BLaER1 treated with 17β-estradiol and CSF1 and Interleukin-3, amounts not matched to agents 10 nM and 100 nM (cell line): Measurements from ENCODE around the gene SLIT3.
"Not testable (repeated sequence)": the region's sequence is repeated elsewhere in the genome, so short reads cannot be mapped to it uniquely, and the experiment has no call there.

Source experiments
- H3K27ac ChIP-seq, 11 experiments: shearing (Covaris generic); formaldehyde crosslinking; 2 replicates each; pipeline ENCODE4 v1.8.1; 2022
- H3K27me3 ChIP-seq, 11 experiments: shearing (Covaris generic); formaldehyde crosslinking; 2 replicates each; pipeline ENCODE4 v1.8.1; 2022
- H3K36me3 ChIP-seq, 11 experiments: shearing (Covaris generic); formaldehyde crosslinking; 2 replicates each; pipeline ENCODE4 v1.8.1; 2022
- H3K4me1 ChIP-seq, 10 experiments: shearing (Covaris generic); formaldehyde crosslinking; 2 replicates each; pipeline ENCODE4 v1.8.1; 2022
- H3K4me2 ChIP-seq, 11 experiments: shearing (Covaris generic); formaldehyde crosslinking; 2 replicates each; pipeline ENCODE4 v1.8.1; 2022
- H3K4me3 ChIP-seq, 10 experiments: shearing (Covaris generic); formaldehyde crosslinking; 2 replicates each; pipeline ENCODE4 v1.8.1; 2022
- H3K9ac ChIP-seq, 11 experiments: shearing (Covaris generic); formaldehyde crosslinking; 2 replicates each; pipeline ENCODE4 v1.8.1; 2022
- H3K9me3 ChIP-seq, 11 experiments: shearing (Covaris generic); formaldehyde crosslinking; replicated peaks in 1 of 11; 2 replicates each; pipeline ENCODE4 v1.8.1; 2022
- H4K20me1 ChIP-seq, 11 experiments: shearing (Covaris generic); formaldehyde crosslinking; 2 replicates each; pipeline ENCODE4 v1.8.1; 2022
- Cebpa-rat ChIP-seq, 11 experiments: shearing (Covaris generic); IDR thresholded peaks; 2 replicates each; pipeline ENCODE4 v1.8.1; 2022

SLIT3 gene

GRCh38 chr5:168752012-168752411, 548.9 kb downstream of the SLIT3 start:
- TF ChIP-seq Cebpa-rat (IDR thresholded peaks at IDR 0.05): no peak
- no peak overlapping the region for H3K9ac ChIP-seq
- no peak overlapping the region for H3K4me2 ChIP-seq
- H3K4me3 ChIP-seq: no peak overlapping the region
- no peaks in the 10 kb centered on the region for H3K9me3 ChIP-seq
- no peaks in the 10 kb centered on the region for H4K20me1 ChIP-seq
- H3K27ac ChIP-seq: no peak overlapping the region
- no peaks in the 10 kb centered on the region for H3K27me3 ChIP-seq
- no peaks in the 10 kb centered on the region for H3K36me3 ChIP-seq
- peaks cover 0 to 9% (median 5%) of the 10 kb centered on the region in 10 experiments; a peak in 15 of 20 replicates for H3K4me1 ChIP-seq

- no peaks in the 10 kb centered on the region for H4K20me1 ChIP-seq
Observed at GRCh38 chr5:168750926-168751325, 550.0 kb downstream of the SLIT3 start.

DNA sequence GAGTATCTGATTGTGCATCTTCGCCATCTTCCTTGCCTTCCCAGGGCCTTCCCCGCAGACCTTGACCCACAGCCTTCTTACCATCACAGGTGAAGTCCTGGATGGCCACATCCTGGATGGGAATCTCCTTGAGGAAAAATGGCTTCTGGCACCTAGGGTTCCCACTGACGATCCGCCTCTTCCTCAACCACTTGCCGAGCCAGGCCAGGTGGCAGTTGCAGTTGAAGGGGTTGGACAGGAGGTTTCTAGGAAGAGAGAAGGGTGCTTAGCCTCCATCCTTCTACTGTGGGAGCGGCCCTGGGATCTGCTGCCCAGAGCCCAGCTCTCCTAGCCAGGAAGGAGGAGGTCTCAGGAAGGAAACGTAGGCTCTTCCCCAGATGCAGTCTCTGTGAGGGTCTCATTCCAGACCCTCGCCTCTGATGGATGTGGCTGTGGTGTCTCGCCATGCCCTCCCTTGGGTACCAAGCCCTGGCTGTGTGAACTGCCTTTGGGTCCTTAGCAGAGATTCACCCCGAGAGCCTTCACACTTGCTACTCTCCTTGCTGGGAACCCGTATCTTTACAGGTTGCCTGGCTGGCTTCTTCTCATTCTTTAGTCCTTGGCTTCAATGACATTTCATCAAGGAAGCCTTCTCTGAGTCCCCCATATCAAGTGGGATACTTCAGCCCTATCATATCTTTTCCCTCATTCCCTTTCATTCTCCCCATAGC, 551.4 kb downstream of the SLIT3 start:
- Histone ChIP-seq H3K4me1 (no peaks in the 10 kb centered on the region), H3K27ac (no peak overlapping the region), H4K20me1 (no peaks in the 10 kb centered on the region), H3K36me3 (no peaks in the 10 kb centered on the region), H3K27me3 (no peaks in the 10 kb centered on the region), H3K4me2 (no peak overlapping the region), H3K9ac (no peak overlapping the region), H3K9me3 (peaks cover under 1 to 11% (median 6%) of the 10 kb centered on the region in 11 experiments; a peak in 20 of 22 replicates), H3K4me3 (no peak overlapping the region)
- no peak for TF ChIP-seq Cebpa-rat (IDR thresholded peaks at IDR 0.05)

More at GRCh38 chr5:168750926-168751325, 550.0 kb downstream of the SLIT3 start:
- no peak overlapping the region for H3K27ac ChIP-seq
- H3K4me1 ChIP-seq: no peaks in the 10 kb centered on the region
- H3K27me3 ChIP-seq: no peaks in the 10 kb centered on the region
- no peak overlapping the region for H3K9ac ChIP-seq
- H3K36me3 ChIP-seq: no peaks in the 10 kb centered on the region
- no peak overlapping the region for H3K4me2 ChIP-seq
- no peaks in the 10 kb centered on the region for H3K9me3 ChIP-seq
- no peak overlapping the region for H3K4me3 ChIP-seq
- no peak for TF ChIP-seq Cebpa-rat (IDR thresholded peaks at IDR 0.05)

- Histone ChIP-seq H3K4me3 (no peak overlapping the region), H3K36me3 (no peaks in the 10 kb centered on the region), H3K9me3 (peaks cover 8 to 21% (median 16%) of the 10 kb centered on the region in 11 experiments; a peak in 21 of 22 replicates), H3K4me1 (no peaks in the 10 kb centered on the region), H3K9ac (no peak overlapping the region), H3K27ac (no peak overlapping the region), H3K4me2 (no peak overlapping the region), H3K27me3 (no peaks in the 10 kb centered on the region), H4K20me1 (no peaks in the 10 kb centered on the region)
- no peak for TF ChIP-seq Cebpa-rat (IDR thresholded peaks at IDR 0.05)
Observed at GRCh38 chr5:168747987-168748777, 552.8 kb downstream of the SLIT3 start.

DNA sequence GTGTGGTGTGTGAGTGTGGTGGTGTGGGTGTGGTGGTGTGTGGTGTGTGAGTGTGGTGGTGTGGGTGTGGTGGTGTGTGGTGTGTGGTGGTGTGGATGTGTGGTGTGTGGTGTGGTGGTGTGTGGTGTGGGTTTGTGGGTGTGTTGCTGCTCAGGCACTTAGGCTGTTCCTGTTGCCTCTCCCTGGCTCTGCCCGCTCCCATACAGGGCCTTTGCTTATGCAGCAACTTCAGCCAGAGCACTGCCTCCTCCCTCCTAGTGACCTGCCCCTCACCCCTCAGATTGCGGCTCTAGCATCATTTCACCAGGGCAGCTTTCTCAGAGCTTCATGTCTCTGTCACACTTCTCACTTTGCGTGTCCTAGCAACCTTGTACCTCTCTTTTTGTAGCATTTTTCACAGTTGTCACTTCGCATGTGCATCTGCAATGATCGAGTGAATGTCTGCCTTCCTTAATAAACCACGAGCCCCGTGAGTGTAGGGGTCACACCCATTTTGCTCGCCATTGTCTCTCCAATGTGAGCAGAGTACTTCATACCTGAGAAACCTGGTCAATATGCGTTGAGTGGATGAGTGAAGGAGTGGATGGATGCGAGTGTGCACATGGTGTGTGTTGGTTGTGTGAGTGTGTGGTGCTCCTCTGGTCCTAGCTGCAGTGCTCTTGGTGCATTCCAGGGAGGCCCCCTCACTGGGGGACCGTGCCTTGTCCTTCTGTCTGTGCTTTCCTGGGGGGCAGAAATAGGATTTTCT, 553.9 kb downstream of the SLIT3 start:
- Histone ChIP-seq H3K9ac (no peak overlapping the region), H3K27ac (no peak overlapping the region), H3K27me3 (no peaks in the 10 kb centered on the region), H3K36me3 (no peaks in the 10 kb centered on the region), H3K9me3 (peaks cover 8 to 21% (median 16%) of the 10 kb centered on the region in 11 experiments; a peak in 21 of 22 replicates), H4K20me1 (no peaks in the 10 kb centered on the region), H3K4me3 (no peak overlapping the region), H3K4me2 (no peak overlapping the region), H3K4me1 (no peaks in the 10 kb centered on the region)
- TF ChIP-seq Cebpa-rat (IDR thresholded peaks at IDR 0.05): no peak

DNA sequence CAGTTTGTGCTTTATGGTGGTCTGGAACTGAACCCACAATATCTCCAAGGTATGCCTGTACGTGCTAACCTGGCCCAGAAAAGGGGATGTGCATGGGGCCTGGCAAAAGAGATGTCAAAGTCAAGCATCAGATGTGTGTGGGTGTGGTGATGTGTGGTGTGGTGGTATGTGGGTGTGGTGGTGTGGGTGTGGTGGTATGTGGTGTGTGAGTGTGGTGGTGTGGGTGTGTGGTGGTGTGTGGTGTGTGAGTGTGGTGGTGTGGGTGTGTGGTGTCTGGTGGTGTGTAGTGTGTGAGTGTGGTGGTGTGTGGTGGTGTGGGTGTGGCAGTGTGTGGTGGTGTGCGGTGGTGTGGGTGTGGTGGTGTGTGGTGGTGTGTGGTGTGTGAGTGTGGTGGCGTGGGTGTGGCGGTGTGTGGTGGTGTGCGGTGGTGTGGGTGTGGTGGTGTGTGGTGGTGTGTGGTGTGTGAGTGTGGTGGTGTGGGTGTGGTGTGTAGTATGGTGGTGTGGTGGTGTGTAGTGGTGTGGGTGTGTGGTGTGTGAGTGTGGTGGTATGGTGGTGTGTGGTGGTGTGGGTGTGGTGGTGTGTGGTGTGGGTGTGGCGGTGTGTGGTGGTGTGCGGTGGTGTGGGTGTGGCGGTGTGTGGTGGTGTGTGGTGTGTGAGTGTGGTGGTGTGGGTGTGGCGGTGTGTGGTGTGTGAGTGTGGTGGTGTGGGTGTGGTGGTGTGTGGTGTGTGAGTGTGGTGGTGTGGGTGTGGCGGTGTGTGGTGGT, 554.6 kb downstream of the SLIT3 start:
- H3K4me3 ChIP-seq, H3K4me2 ChIP-seq, H4K20me1 ChIP-seq, H3K27me3 ChIP-seq, H3K36me3 ChIP-seq, H3K4me1 ChIP-seq, H3K9ac ChIP-seq, H3K27ac ChIP-seq: not testable (repeated sequence)
- peaks cover 8 to 21% (median 16%) of the 10 kb centered on the region in 11 experiments; a peak in 21 of 22 replicates for H3K9me3 ChIP-seq

DNA sequence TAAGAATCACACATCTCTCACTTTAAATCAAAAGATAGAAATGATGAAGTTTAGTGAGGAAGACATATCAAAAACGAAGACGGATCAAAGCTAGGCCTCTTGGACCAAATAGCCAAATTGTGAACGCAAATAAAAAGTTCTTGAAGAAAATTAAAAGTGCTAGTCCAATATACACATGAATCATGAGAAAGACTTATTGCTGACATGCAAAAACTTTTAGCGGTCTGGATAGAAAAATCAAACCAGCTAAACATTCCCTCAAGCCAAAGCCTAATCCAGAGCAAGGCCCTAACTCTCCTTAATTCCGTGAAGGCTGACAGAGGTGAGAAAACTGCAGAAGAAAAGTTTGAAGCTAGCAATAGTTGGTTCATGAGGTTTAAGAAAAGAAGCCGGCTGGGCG, 557.3 kb downstream of the SLIT3 start:
- no peaks in the 10 kb centered on the region for H3K4me1 ChIP-seq
- no peak overlapping the region for H3K27ac ChIP-seq
- peaks cover 8 to 21% (median 16%) of the 10 kb centered on the region in 11 experiments; a peak in 21 of 22 replicates for H3K9me3 ChIP-seq
- no peak overlapping the region for H3K4me3 ChIP-seq
- no peak overlapping the region for H3K4me2 ChIP-seq
- H3K9ac ChIP-seq: no peak overlapping the region
- no peaks in the 10 kb centered on the region for H4K20me1 ChIP-seq
- H3K36me3 ChIP-seq: no peaks in the 10 kb centered on the region
- no peak for TF ChIP-seq Cebpa-rat (IDR thresholded peaks at IDR 0.05)
- no peaks in the 10 kb centered on the region for H3K27me3 ChIP-seq

DNA sequence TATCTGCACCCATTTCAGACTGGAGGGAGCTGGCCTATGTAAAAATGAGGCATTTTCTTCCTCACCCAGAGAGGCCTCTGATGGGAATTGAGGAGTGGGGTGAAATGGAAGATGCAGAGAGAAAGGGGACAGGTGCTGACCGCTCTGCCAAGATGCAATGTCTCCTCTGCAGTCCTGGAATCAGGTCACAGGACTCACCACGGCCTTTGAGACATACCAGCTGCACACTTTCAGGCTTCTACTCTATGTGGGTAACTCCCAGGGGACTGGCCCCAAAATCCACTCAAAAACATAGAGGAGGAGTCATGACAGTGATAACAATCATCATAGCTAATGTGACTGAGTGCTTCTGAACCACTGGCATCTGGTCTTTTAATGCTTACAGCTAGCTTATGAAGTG, 558.6 kb downstream of the SLIT3 start:
- H3K27me3 ChIP-seq, H3K27ac ChIP-seq, H3K9ac ChIP-seq, H3K4me2 ChIP-seq, H3K4me1 ChIP-seq, H3K4me3 ChIP-seq, H3K36me3 ChIP-seq, H4K20me1 ChIP-seq: not testable (repeated sequence)
- H3K9me3 ChIP-seq: peaks cover 8 to 21% (median 16%) of the 10 kb centered on the region in 11 experiments; a peak in 21 of 22 replicates

DNA sequence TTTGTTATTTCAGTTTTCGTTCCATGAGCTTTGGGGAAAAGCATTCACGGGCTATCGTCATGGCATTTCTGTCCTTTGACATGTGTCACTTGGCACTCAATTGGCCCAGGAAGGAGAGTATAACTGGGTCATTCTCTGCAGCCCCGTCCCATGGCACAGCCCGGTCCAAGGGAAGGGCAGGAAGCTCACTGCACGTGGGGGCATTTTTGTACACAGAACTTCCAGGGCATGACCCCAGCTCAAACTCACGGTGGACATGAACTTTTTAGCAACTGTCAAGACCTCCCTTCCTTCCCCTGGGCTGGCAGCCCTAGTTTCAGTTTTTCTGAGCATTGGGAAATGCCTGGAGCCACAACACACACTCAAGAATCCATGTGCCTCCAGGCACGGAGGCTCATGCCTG, 560.1 kb downstream of the SLIT3 start:
- TF ChIP-seq Cebpa-rat (IDR thresholded peaks at IDR 0.05): no peak
- no peaks in the 10 kb centered on the region for H3K27me3 ChIP-seq
- H3K27ac ChIP-seq: no peak overlapping the region
- no peaks in the 10 kb centered on the region for H3K36me3 ChIP-seq
- H3K4me3 ChIP-seq: no peak overlapping the region
- H4K20me1 ChIP-seq: no peaks in the 10 kb centered on the region
- H3K9ac ChIP-seq: no peak overlapping the region
- no peak overlapping the region for H3K4me2 ChIP-seq
- H3K9me3 ChIP-seq: peaks cover 8 to 21% (median 16%) of the 10 kb centered on the region in 11 experiments; a peak in 21 of 22 replicates
- H3K4me1 ChIP-seq: peaks cover 0 to 23% (median 16%) of the 10 kb centered on the region in 10 experiments; a peak in 13 of 20 replicates
